ENCODE data around the gene FARSA.

DNA sequence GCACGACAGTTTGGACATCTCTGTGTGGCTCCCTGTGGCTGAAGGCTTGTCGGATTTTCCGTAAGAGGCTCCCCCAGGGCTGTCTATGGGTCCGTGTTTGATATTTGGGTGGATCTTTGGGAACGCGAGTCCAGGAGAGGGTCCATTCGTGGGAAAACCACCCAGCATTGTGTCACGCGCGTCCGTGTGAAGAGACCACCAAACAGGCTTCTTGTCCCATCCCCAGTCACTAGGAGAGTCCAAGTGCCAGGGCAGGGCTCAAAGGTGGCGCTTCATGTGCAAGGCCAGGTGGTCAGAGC is 48.9 kb downstream of the FARSA start:
- TF ChIP-seq POLR2A (IDR thresholded peaks at IDR 0.05), result no peak
- TF ChIP-seq, protein P1, sequence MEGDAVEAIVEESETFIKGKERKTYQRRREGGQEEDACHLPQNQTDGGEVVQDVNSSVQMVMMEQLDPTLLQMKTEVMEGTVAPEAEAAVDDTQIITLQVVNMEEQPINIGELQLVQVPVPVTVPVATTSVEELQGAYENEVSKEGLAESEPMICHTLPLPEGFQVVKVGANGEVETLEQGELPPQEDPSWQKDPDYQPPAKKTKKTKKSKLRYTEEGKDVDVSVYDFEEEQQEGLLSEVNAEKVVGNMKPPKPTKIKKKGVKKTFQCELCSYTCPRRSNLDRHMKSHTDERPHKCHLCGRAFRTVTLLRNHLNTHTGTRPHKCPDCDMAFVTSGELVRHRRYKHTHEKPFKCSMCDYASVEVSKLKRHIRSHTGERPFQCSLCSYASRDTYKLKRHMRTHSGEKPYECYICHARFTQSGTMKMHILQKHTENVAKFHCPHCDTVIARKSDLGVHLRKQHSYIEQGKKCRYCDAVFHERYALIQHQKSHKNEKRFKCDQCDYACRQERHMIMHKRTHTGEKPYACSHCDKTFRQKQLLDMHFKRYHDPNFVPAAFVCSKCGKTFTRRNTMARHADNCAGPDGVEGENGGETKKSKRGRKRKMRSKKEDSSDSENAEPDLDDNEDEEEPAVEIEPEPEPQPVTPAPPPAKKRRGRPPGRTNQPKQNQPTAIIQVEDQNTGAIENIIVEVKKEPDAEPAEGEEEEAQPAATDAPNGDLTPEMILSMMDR (IDR thresholded peaks at IDR 0.05), result no peak
